ENCODE measurements around the gene PARVB.

DNA sequence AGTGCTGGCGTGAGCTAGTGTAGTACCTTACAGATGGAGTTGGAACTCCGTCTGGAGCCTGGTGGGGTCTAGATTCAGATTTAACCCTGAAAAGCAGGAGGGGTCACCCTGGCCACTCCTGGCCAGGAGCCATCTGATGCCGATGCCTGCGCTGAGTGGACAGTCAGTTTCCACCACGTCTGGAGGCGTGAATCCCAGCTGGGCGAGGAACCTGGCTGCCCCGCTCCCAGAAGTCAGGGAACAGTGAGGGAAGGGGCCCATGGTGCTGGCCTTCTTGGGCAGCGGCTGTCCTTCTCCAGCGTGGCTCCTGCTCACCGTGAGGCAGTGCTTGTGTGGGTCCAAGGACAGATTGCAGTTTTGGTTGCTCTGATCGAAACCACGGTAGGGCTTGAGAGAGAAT is 76.3 kb downstream of the PARVB start:
- TF ChIP-seq POLR2A (IDR thresholded peaks at IDR 0.05) (no peak), CTCF (IDR thresholded peaks at IDR 0.05) (no peak)

Measured in body of pancreas (tissue), 4 donors.